BJ (cell line): ENCODE data around the gene PPP4R2. TPM values are rescaled to one million over a fixed set of nuclear protein-coding genes. Genes with fewer than 3 reads are reported as not detected.

Experiments
- CTCF ChIA-PET: fragments of 350-600 bp; formaldehyde crosslinking; extraction: SDS; loops from one replicate; lab custom pipeline; 2021; ENCODE audit warnings: antibody characterized with exemption, inconsistent platforms; lab: Yijun Ruan, JAX
- POLR2A ChIA-PET: fragments of 300-600 bp; sonication (Branson Sonifier 250); formaldehyde crosslinking; extraction: SDS; loops from one replicate; lab custom pipeline; 2021; ENCODE audit warnings: antibody characterized with exemption; lab: Charles Lee
- DNase-seq: peaks from one replicate; pipeline ENCODE4 v3.0.0-alpha.2; 2011; ENCODE audit warnings: low read depth
- H3K27me3 ChIP-seq: 2 replicates; pipeline ENCODE4 v1.6.0; 2011; ENCODE audit warnings: low read length; ENCODE audit not compliant: control insufficient read depth, insufficient read depth
- H3K36me3 ChIP-seq: 2 replicates; pipeline ENCODE4 v1.5.1; 2011; ENCODE audit warnings: low read length; ENCODE audit not compliant: control insufficient read depth, insufficient read depth
- H3K4me3 ChIP-seq: 2 replicates; pipeline ENCODE4 v1.5.1; 2011; ENCODE audit warnings: low read depth, mild to moderate bottlenecking, control low read depth, low read length
- polyA plus RNA-seq: library from polyadenylated mRNA; depleted of rRNA; stranded (reverse); fragments of >200 nt; gene quantifications from 2 replicates; pipeline ENCODE4 v1.2.3, GENCODE V29; 2011
- TF ChIP-seq, protein P1 (sequence below): IDR thresholded peaks from 2 replicates; pipeline ENCODE4 v1.5.1; 2011; ENCODE audit warnings: low read depth, mild to moderate bottlenecking, control low read depth, inconsistent platforms, low read length, moderate library complexity; ENCODE audit not compliant: insufficient read depth

The PPP4R2 gene
- polyA plus RNA-seq, 1 experiment = 9.8 TPM

DNA sequence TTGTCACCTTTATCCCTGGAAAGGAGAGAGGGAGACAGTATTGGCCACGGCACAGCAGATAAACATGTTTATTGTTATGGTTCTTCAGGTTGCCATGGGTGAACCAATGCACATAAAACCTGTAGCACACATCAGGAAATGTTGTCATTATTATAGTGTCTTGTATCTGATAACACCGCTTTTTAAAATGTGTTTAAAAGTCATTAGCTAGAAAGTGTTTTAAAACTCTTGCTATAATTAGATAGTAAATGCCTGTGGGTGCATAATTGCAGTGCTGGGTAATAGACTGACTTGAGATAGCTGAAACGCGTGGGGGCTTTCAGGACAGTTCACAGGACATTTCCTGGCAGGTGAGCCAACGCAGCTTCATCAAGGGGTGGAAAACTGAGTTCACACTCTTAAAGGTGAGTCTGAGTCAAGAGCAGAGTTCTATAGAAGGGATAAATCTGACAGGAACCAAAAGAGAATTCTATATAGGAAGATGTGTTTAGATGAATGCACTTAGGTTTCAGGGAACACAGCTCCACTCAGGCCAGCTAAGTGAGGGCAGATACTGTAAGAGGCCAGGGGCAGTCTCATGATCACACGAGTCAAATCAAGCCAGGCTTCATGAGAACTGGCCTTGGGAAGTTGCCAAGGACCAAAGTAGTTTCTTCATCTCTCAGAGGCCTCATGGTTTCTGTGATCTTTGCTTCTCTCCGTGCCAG is 35.6 kb upstream of the PPP4R2 start:
- POLR2A ChIA-PET = no interaction called here
- no peaks in the 10 kb centered on the region for H3K27me3 ChIP-seq
- no peaks in the 10 kb centered on the region for H3K36me3 ChIP-seq
- H3K4me3 ChIP-seq = no peak overlapping the region
- TF ChIP-seq, protein P1, sequence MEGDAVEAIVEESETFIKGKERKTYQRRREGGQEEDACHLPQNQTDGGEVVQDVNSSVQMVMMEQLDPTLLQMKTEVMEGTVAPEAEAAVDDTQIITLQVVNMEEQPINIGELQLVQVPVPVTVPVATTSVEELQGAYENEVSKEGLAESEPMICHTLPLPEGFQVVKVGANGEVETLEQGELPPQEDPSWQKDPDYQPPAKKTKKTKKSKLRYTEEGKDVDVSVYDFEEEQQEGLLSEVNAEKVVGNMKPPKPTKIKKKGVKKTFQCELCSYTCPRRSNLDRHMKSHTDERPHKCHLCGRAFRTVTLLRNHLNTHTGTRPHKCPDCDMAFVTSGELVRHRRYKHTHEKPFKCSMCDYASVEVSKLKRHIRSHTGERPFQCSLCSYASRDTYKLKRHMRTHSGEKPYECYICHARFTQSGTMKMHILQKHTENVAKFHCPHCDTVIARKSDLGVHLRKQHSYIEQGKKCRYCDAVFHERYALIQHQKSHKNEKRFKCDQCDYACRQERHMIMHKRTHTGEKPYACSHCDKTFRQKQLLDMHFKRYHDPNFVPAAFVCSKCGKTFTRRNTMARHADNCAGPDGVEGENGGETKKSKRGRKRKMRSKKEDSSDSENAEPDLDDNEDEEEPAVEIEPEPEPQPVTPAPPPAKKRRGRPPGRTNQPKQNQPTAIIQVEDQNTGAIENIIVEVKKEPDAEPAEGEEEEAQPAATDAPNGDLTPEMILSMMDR = no peak
- CTCF ChIA-PET = interaction anchor here (0.5 to 0.8 kb wide), 3 partner anchors 15 to 49 kb away, joined by 3 to 4 read pairs (median 3); no protein-coding TSS in a partner anchor
- DNase-seq = no peak

DNA sequence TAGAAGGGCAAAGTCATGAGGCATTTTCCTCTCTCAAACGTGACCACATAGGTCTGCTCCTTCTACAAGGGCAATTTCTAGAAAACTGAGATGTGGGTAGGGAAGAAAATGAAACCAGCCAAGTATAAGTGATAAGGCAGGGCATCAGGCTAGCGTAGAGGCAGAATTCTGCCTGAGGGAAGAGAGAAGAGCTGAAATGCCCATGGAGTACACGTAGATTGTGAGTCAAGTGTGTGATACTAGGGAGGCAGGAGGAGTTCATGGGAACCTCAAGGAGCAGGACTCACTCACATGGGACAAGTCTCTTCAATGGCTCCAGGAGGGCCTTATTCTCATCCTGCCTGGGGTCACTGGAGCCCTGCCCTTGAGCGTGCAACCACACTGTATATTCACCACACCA is 34.9 kb upstream of the PPP4R2 start:
- Histone ChIP-seq H3K27me3 (no peaks in the 10 kb centered on the region), H3K36me3 (no peaks in the 10 kb centered on the region), H3K4me3 (no peak overlapping the region)
- TF ChIP-seq, protein P1 = no peak
- ChIA-PET CTCF (no interaction called here), POLR2A (no interaction called here)
- DNase-seq = no peak

DNA sequence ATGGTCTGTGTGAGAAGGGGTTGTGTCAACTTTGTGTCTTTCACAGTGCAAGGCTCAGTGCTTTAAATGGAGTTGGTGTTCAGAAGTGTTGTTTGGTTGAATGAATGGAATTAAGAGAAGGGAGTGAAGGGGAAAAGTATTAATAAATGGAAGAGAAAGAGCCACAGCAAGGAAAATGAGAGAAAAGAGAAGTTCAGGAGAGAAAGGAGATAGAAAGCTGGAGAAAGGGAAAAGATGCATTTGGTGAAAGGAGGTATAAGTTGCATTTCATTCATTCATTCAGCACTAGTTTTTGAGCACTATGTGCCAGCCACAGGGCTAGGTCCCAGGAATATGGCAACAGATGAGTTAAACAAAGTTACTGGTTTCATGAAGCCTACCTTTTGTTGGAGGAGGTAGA is 34.3 kb upstream of the PPP4R2 start:
- ChIA-PET CTCF (no interaction called here), POLR2A (no interaction called here)
- Histone ChIP-seq H3K36me3 (no peaks in the 10 kb centered on the region), H3K27me3 (no peaks in the 10 kb centered on the region), H3K4me3 (no peak overlapping the region)
- no peak for DNase-seq
- TF ChIP-seq, protein P1 = no peak

DNA sequence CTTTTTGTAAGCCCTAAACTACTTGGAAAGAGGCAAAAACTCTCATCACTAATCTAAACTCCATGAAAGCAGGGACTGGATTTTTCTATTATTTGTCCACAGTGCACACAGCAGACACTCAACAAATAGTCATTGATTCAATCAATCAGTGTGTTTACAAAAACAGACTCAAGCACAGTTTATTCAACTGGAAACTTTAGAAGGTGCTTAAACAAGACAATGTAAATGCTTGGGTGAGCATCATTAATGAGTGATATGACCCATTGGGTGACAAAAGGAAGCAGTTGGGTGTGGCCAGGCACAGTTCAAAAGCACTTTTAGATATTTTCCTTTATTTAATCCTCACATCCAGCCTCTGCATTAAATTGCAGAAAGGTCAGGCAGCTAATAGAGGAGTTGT is 32.0 kb upstream of the PPP4R2 start:
- no peak for DNase-seq
- no peak overlapping the region for H3K4me3 ChIP-seq
- ChIA-PET POLR2A (no interaction called here), CTCF (no interaction called here)
- TF ChIP-seq, protein P1 = no peak
- no peaks in the 10 kb centered on the region for H3K27me3 ChIP-seq
- H3K36me3 ChIP-seq = no peaks in the 10 kb centered on the region

DNA sequence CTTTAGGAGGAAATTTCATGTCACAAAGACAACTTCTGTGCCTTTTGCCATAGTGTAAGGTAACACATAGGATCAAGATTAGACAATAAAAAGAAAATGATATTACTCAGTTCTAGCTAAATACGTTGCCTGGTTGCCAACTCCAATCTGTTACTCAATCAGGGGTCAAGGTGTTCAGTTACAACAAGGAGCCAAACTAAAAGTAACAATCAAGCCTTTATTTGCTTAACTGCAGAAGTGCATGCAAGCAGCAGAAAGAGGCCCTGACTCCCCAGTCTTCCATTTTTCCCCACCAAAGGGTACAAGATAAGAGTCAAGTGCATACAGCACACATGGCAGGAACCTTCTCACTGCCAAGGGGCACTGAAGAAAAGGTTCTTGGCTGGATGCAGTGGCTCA is 28.3 kb upstream of the PPP4R2 start:
- no peaks in the 10 kb centered on the region for H3K36me3 ChIP-seq
- TF ChIP-seq, protein P1 = no peak
- CTCF ChIA-PET = no interaction called here
- H3K27me3 ChIP-seq = no peaks in the 10 kb centered on the region
- no peak for DNase-seq
- no peak overlapping the region for H3K4me3 ChIP-seq
- POLR2A ChIA-PET = no interaction called here
